IMR-90 (cell line): ENCODE results near the gene SAMD10.

ENCODE experiments used
- CHD1 ChIP-seq: IDR thresholded peaks from 2 replicates; pipeline ENCODE4 v1.6.1; 2012; ENCODE audit warnings: low read depth, low read length, improper control_type of control experiment
- CTCF ChIP-seq: conservative IDR thresholded peaks from 2 replicates; pipeline ENCODE4 v1.5.1; 2012; ENCODE audit warnings: mild to moderate bottlenecking, low read depth, low read length, improper control_type of control experiment
- ELK1 ChIP-seq: fragments of 150-350 bp; IDR thresholded peaks from 2 replicates; pipeline ENCODE4 v1.6.1; 2016; ENCODE audit warnings: low read depth, mild to moderate bottlenecking, low read length, moderate library complexity, borderline replicate concordance
- FOS ChIP-seq: fragments of 150-350 bp; IDR thresholded peaks from 2 replicates; pipeline ENCODE4 v1.6.1; 2016; ENCODE audit warnings: low read depth, low read length
- MAFK ChIP-seq: IDR thresholded peaks from 2 replicates; pipeline ENCODE4 v1.6.1; 2012; ENCODE audit warnings: low read depth, low read length, improper control_type of control experiment
- MAZ ChIP-seq: IDR thresholded peaks from 2 replicates; pipeline ENCODE4 v1.6.1; 2012; ENCODE audit warnings: low read depth, mild to moderate bottlenecking, low read length, improper control_type of control experiment, moderate library complexity, borderline replicate concordance
- MXI1 ChIP-seq: IDR thresholded peaks from 2 replicates; pipeline ENCODE4 v1.6.1; 2012; ENCODE audit warnings: low read depth, mild to moderate bottlenecking, low read length, moderate library complexity, borderline replicate concordance
- NFE2L2 ChIP-seq: fragments of 150-350 bp; IDR thresholded peaks from 2 replicates; pipeline ENCODE4 v1.6.1; 2016; ENCODE audit warnings: low read depth, mild to moderate bottlenecking, low read length
- POLR2A ChIP-seq: IDR thresholded peaks from 2 replicates; pipeline ENCODE4 v1.6.1; 2012; ENCODE audit warnings: mild to moderate bottlenecking, low read depth, low read length
- RAD21 ChIP-seq: IDR thresholded peaks from 2 replicates; pipeline ENCODE4 v1.6.1; 2012; ENCODE audit warnings: low read length, improper control_type of control experiment
- RCOR1 ChIP-seq: IDR thresholded peaks from 2 replicates; pipeline ENCODE4 v1.6.1; 2012; ENCODE audit warnings: mild to moderate bottlenecking, low read length, improper control_type of control experiment; ENCODE audit not compliant: insufficient replicate concordance
- USF2 ChIP-seq: fragments of 150-350 bp; IDR thresholded peaks from 2 replicates; pipeline ENCODE4 v1.6.1; 2017; ENCODE audit warnings: mild to moderate bottlenecking, antibody characterized with exemption, low read length, low read depth

GRCh38 chr20:63973160-63973479 lies 6.3 kb downstream of the SAMD10 start:
- TF ChIP-seq POLR2A (no peak), CTCF (no peak), NFE2L2 (no peak), MAZ (no peak), CHD1 (no peak), RCOR1 (no peak), USF2 (no peak), ELK1 (no peak), MAFK (no peak), MXI1 (no peak), RAD21 (no peak), FOS (no peak)
